HepG2 (cell line): ENCODE measurements around the gene PRR22. TPM values are rescaled to one million over a fixed set of nuclear protein-coding genes. Genes with fewer than 3 reads are reported as not detected.

Source experiments
- ATAC-seq: fragments of 200-7000 bp; cut with Tn5 transposase; 3 replicates; pipeline ENCODE4 v1.9.1; 2020; ENCODE audit warnings: mild to moderate bottlenecking, moderate library complexity
- BruUV-seq: library from RNA; stranded (reverse); fragments of 400-500 nt; replicated peaks from 2 replicates; lab custom pipeline; 2021; lab: Mats Ljungman, UMichigan
- CTCF ChIA-PET: fragments of 300-600 bp; formaldehyde crosslinking; extraction: SDS; loops from one replicate; lab custom pipeline; 2021; ENCODE audit warnings: low total read pairs, inconsistent platforms, low intra/inter-chr PET ratio; lab: Yijun Ruan, JAX
- POLR2A ChIA-PET: fragments of 350-600 bp; sonication (Branson Sonifier 250); formaldehyde crosslinking; loops from one replicate; lab custom pipeline; 2020; ENCODE audit warnings: antibody characterized with exemption, inconsistent platforms; lab: Yijun Ruan, JAX
- DNase-seq: peaks from one replicate; pipeline ENCODE4 v3.0.0-alpha.2; 2015; ENCODE audit warnings: low spot score
- FAIRE-seq: peaks from 3 replicates; lab custom pipeline; 2011; peaks lifted over from hg19 to GRCh38; lab: Jason Lieb, UNC
- H2AFZ ChIP-seq: one replicate; pipeline ENCODE4 v1.6.1; 2011; ENCODE audit warnings: low read length, inconsistent platforms
- H3K27ac ChIP-seq: fragments of 300-600 bp; 3 replicates; pipeline ENCODE4 v1.8.0; 2011; ENCODE audit warnings: mixed run types, mild to moderate bottlenecking, mixed read lengths, low read length, inconsistent platforms; ENCODE audit not compliant: insufficient read depth; ENCODE audit errors: extremely low read length
- H3K27me3 ChIP-seq, 2 experiments: fragments of 200-600 bp in 1 of 2; 2 replicates in 1 of 2; 3 replicates in 1 of 2; pipeline versions ENCODE4 v1.6.0 to v1.8.0; 2011; ENCODE audit warnings: low read length in 2 of 2, mild to moderate bottlenecking in 2 of 2, moderate library complexity in 2 of 2, inconsistent platforms in 1 of 2; ENCODE audit not compliant: insufficient read depth in 2 of 2, control insufficient read depth in 1 of 2
- H3K36me3 ChIP-seq, 2 experiments: fragments of 200-600 bp in 1 of 2; replicated peaks in 1 of 2; 2 replicates in 1 of 2; 3 replicates in 1 of 2; pipeline versions ENCODE4 v1.5.1 to v1.8.0; 2011; ENCODE audit warnings: low read length in 2 of 2, inconsistent platforms in 1 of 2; ENCODE audit not compliant: insufficient read depth in 2 of 2, control insufficient read depth in 1 of 2
- H3K4me1 ChIP-seq: 2 replicates; pipeline ENCODE4 v1.5.1; 2012; ENCODE audit warnings: low read length, inconsistent platforms; ENCODE audit not compliant: insufficient read depth
- H3K4me2 ChIP-seq: 2 replicates; pipeline ENCODE4 v1.6.0; 2011; ENCODE audit warnings: low read depth, low read length, inconsistent platforms
- H3K4me3 ChIP-seq, 3 experiments: fragments of 200-600 bp in 1 of 3; sonication (generic), shearing (Covaris generic) in 1 of 3; replicated peaks in 1 of 3; 2 replicates each; pipeline ENCODE4 v1.5.1; 2011 to 2016; ENCODE audit warnings: low read length in 3 of 3, inconsistent platforms in 2 of 3, low read depth in 2 of 3, mild to moderate bottlenecking in 2 of 3, control low read depth in 1 of 3, mixed read lengths in 1 of 3; ENCODE audit not compliant: insufficient read depth in 1 of 3
- H3K79me2 ChIP-seq: one replicate; pipeline ENCODE4 v1.6.1; 2011; ENCODE audit warnings: low read length, inconsistent platforms; ENCODE audit not compliant: insufficient read depth
- H3K9ac ChIP-seq: 2 replicates; pipeline ENCODE4 v1.6.0; 2011; ENCODE audit warnings: mild to moderate bottlenecking, low read depth, low read length, inconsistent platforms; ENCODE audit not compliant: insufficient read depth
- H3K9me3 ChIP-seq: 2 replicates; pipeline ENCODE4 v1.5.1; 2012; ENCODE audit warnings: mild to moderate bottlenecking, low read length
- H4K20me1 ChIP-seq: 2 replicates; pipeline ENCODE4 v1.6.0; 2011; ENCODE audit warnings: inconsistent platforms, mild to moderate bottlenecking, low read length, moderate library complexity; ENCODE audit not compliant: insufficient read depth
- AKNA ChIP-seq: sonication (generic); formaldehyde crosslinking; IDR thresholded peaks from 2 replicates; pipeline ENCODE4 v1.4.0; 2020; ENCODE audit warnings: missing genetic modification reagents, borderline replicate concordance
- JDP2 ChIP-seq: sonication (generic); formaldehyde crosslinking; IDR thresholded peaks from 2 replicates; pipeline ENCODE4 v1.8.1; 2022; ENCODE audit warnings: missing genetic modification reagents, borderline replicate concordance
- ZFP36 ChIP-seq: fragments of 150-350 bp; IDR thresholded peaks from 2 replicates; pipeline ENCODE4 v1.6.1; 2018; ENCODE audit warnings: borderline replicate concordance, low read length, low read depth; ENCODE audit not compliant: partially characterized antibody
- ZHX1 ChIP-seq: sonication (generic); formaldehyde crosslinking; IDR thresholded peaks from 2 replicates; pipeline ENCODE4 v1.8.1; 2022; ENCODE audit warnings: low read depth, mild to moderate bottlenecking, missing genetic modification reagents
- ZNF280D ChIP-seq: sonication (generic); formaldehyde crosslinking; IDR thresholded peaks from 2 replicates; pipeline ENCODE4 v1.5.1; 2020; ENCODE audit warnings: mild to moderate bottlenecking, missing genetic modification reagents
- WGBS: methylation state at CpG from one replicate; pipeline ENCODE4 v1.1.6; 2017; ENCODE audit warnings: low lambda C conversion rate; 5-methylcytosine and 5-hydroxymethylcytosine counted together
- in situ Hi-C: cut with HindIII; loops from 2 replicates; pipeline ENCODE4 v1.10.0; 2017; ENCODE audit warnings: low pct_unique_long_range_greater_than_20kb; ENCODE audit not compliant: extremely low pct_ligation_motif_present
- intact Hi-C: fragments of 100-400 bp; cut with micrococcal nuclease; formaldehyde crosslinking; loops from one replicate; pipeline ENCODE4 v1.10.0; 2022; ENCODE audit not compliant: unreplicated experiment
- polyA plus RNA-seq, 8 experiments: library from polyadenylated mRNA; depleted of rRNA in 3 of 8; stranded (reverse) in 7 of 8; unstranded in 1 of 8; fragments of >200 nt; fragmentation: Illumina TruSeq in 4 of 8; extraction: Trizol in 4 of 8; gene quantifications; 2 replicates each; pipeline versions ENCODE4 v1.2.1 to v1.2.3, GENCODE V29; 2011 to 2016; ENCODE audit warnings: low read depth in 4 of 8, missing spikeins in 1 of 8, mixed read lengths in 1 of 8; ENCODE audit not compliant: insufficient read depth in 1 of 8
- total RNA-seq, 5 experiments: library from RNA; depleted of rRNA; stranded (reverse); fragments of >200 nt; fragmentation: Illumina TruSeq; extraction: Trizol; gene quantifications; 2 replicates each; pipeline ENCODE4 v1.2.3, GENCODE V29; 2016; ENCODE audit warnings: low read depth in 1 of 5

Gene PRR22
- total and polyA plus RNA-seq, 2 of the 13 experiments (the other 11 are each of a cell fraction or from before 2014, with no cell fraction given) = 0.84 to 2.3 TPM

- BruUV-seq = no TSS peak
- FAIRE-seq = no peak
Measured at GRCh38 chr19:5795382-5795919, 10.9 kb upstream of the PRR22 start.

More at GRCh38 chr19:5795382-5795919, 10.9 kb upstream of the PRR22 start:
- CTCF ChIA-PET = interaction anchor here (1.4 kb wide), 1 partner anchor 9 kb away, joined by 3 read pairs; no protein-coding TSS in a partner anchor
- in situ Hi-C loops (no loop called here), intact Hi-C loops (no loop called here)
- Histone ChIP-seq H4K20me1 (no peaks in the 10 kb centered on the region), H3K4me3 (no peak overlapping the region), H3K27me3 (peaks cover 0 to 5% of the 10 kb centered on the region in 2 experiments; a peak in 2 of 5 replicates), H3K36me3 (no peaks in the 10 kb centered on the region), H3K9me3 (no peaks in the 10 kb centered on the region), H2AFZ (no peak overlapping the region), H3K4me2 (no peak overlapping the region), H3K27ac (no peak overlapping the region), H3K79me2 (no peaks in the 10 kb centered on the region), H3K4me1 (peaks cover 40% of the 10 kb centered on the region), H3K9ac (no peak overlapping the region)
- POLR2A ChIA-PET = no interaction called here
- TF ChIP-seq ZFP36 = peak; percentile 80
- TF ChIP-seq ZHX1 (CRISPR knock-in tag) = no peak
- TF ChIP-seq JDP2 (CRISPR knock-in tag) = no peak
- no peak for TF ChIP-seq ZNF280D (CRISPR knock-in tag)
- TF ChIP-seq AKNA (CRISPR knock-in tag) = no peak
- DNase-seq (no peak), ATAC-seq (no peak)
- 67% methylated on average over 7 of the region's 7 CpGs for WGBS
